ENCODE results near the gene CLASP1.
"Not testable (repeated sequence)": the region's sequence is repeated elsewhere in the genome, so short reads cannot be mapped to it uniquely, and the experiment has no call there.

GRCh38 chr2:121610487-121610874 is 38.8 kb downstream of the CLASP1 start:
- TF ChIP-seq, protein P1, sequence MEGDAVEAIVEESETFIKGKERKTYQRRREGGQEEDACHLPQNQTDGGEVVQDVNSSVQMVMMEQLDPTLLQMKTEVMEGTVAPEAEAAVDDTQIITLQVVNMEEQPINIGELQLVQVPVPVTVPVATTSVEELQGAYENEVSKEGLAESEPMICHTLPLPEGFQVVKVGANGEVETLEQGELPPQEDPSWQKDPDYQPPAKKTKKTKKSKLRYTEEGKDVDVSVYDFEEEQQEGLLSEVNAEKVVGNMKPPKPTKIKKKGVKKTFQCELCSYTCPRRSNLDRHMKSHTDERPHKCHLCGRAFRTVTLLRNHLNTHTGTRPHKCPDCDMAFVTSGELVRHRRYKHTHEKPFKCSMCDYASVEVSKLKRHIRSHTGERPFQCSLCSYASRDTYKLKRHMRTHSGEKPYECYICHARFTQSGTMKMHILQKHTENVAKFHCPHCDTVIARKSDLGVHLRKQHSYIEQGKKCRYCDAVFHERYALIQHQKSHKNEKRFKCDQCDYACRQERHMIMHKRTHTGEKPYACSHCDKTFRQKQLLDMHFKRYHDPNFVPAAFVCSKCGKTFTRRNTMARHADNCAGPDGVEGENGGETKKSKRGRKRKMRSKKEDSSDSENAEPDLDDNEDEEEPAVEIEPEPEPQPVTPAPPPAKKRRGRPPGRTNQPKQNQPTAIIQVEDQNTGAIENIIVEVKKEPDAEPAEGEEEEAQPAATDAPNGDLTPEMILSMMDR (IDR thresholded peaks at IDR 0.05): not testable (repeated sequence)
- not testable (repeated sequence) for TF ChIP-seq EP300 (IDR thresholded peaks at IDR 0.05; ENCODE audit: low read depth)
